NCI-H446 (cell line): ENCODE measurements around the gene CYP2C18.
"Not testable (repeated sequence)": the region's sequence is repeated elsewhere in the genome, so short reads cannot be mapped to it uniquely, and the experiment has no call there.

Experiments
- DNase-seq, 2 experiments: peaks; one replicate each; lab custom pipeline; 2025; lab: John Stamatoyannopoulos, UW

Gene CYP2C18

DNA sequence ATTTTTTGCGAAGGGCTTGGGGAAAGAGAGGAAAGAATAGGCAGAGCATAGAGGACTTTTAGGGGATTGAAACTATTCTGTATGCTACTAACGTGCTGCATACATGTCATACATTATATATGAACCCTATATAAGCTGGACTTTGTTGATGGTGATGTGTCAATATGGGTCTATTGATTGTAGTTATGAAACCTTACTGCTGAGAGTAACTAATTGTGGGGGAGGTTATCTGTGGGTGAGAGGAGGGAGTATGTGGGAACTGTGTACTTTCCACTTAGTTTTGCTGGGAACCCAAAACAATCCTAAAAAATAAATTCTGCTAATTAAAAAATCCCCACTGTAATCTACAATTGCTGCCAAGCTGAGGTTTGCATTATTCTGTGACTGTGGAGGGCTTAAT lies 63.6 kb downstream of the CYP2C18 start:
- DNase-seq = no peak

DNA sequence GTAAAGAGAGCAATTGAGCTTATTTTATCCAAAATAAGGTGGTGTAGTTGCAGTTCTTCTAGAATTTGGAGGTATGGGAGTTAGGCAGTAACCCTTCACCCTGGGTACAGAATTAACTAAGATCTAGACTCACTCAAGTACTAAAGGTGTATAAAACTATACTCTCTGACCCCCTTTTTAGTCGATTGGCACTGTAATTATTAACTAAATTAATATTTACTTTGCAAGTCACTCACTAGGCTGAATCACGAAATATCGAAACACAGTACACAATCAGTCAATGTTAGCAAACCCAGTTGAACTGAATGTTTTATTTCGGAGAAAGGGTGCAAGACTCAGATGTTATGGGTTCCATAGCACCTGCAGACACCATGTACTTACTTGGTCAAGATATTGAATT lies 64.3 kb downstream of the CYP2C18 start:
- no peak for DNase-seq

DNA sequence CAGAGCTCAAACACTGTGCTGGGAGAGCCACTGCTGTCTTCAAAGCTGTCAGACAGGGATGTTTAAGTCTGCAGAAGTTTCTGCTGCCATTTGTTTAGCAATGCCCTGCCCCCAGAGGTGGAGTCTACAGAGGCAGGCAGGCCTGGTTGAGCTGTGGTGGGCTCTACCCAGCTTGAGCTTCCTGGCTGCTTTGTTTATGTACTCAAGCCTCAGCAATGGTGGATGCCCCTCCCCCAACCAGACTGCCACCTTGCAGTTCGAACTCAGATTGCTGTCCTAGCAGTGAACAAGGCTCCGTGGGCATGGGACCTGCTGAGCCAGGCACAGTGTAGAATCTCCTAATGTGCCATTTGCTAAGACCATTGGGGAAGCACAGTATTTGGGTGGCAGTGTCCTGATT lies 74.4 kb downstream of the CYP2C18 start:
- no peak for DNase-seq

DNA sequence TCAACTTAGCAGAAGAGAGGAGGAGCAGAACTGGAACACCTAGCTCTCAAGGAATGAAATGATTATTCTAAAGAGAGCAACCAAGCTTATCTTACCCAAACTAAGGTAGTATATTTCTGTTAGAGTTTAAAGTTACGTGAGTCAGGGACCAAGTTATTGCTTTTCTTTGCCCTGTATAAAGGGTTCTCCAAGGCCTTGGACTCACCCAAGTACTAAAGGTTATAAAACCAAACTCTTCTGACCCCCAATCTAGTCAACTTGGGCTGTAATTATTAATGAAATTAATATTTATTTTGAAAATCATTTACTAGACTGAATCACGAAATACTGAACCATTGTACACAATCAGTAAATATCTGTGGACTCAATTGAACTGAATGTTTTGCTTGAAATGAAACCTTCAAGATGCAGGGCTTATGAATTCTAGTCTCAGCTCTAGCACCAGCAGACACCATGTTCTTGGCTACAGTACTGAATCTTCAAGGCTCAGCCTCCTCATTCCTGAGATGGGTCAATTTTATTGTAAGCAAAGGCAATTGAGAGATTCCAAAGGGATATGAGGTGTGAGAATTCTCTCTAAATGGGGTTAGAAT lies 77.2 kb downstream of the CYP2C18 start:
- no peak for DNase-seq

DNA sequence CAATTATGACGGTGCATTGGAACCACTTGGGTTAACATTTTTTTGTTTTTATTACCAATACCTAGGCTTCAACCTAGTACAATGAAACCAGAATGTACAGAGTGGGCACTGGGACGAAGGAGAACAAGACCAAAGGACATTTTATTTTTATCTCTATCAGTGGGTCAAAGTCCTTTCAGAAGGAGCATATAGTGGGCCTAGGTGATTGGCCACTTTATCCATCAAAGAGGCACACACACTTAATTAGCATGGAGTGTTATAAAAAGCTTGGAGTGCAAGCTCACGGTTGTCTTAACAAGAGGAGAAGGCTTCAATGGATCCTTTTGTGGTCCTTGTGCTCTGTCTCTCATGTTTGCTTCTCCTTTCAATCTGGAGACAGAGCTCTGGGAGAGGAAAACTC lies 78.9 kb downstream of the CYP2C18 start, which contains the start of gene CYP2C19:
Gene CYP2C19 (plus strand): TSS at position 289 of the 400 bp plus-strand sequence. CDS start 25 bp downstream, at position 314.
- DNase-seq = no peak

DNA sequence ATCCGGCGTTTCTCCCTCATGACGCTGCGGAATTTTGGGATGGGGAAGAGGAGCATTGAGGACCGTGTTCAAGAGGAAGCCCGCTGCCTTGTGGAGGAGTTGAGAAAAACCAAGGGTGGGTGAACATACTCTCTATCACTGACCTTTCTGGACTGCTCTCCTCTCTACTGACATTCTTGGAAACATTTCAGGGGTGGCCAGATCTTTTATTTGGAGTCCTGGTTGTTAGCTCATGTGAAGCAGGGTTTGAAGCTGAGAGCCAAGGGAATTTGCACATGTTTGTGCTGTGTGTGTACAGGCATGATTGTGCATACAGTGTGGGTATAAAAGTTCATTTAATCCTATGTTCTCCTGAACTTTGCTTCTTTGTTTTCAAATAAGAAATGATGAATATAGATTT lies 91.9 kb downstream of the CYP2C18 start:
- DNase-seq = not testable (repeated sequence)

DNA sequence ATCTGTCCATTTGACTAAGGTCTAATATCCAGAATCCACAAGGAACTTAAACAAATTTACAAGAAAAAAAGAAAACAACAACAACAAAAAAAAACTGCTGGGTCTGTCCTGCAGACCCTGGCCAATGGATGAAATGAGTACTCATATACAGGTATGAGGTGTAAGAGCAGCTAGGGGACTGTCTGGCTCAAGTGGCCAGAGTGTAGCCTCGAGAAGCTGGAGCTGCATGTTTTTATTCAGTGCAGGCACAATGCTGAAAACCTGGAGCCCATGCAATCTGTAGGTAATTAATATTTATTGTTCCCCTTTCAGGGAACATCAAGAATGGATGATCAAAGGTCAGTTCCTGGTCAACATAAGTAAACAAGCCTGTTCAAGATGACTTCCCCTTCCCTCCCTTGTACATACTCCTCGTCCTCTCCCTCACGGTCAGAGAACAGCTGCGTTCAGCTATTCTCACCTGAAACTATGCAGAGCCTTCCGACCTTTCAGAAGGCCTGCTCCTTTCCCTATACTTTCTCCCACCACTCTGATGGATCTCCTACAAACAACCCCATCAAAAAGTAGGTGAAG lies 94.4 kb downstream of the CYP2C18 start:
- DNase-seq = no peak

DNA sequence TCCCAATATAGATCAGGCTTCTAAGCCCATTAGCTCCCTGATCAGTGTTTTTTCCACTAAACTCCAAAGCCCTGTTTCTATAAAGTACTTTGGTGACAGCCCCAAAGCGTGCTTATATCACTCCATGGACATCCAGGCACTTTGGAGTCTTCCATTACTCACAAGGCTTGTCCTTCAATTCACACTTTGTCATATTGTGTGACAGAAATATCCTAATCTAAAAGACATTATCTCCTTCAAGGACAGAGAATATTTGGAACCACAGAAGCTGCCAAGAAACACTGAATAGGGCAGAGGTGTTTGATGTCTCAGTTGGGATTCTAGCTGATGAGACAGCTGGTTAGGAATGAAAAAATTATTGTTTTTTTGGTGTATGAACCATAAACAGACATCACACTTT lies 97.3 kb downstream of the CYP2C18 start:
- DNase-seq = no peak

DNA sequence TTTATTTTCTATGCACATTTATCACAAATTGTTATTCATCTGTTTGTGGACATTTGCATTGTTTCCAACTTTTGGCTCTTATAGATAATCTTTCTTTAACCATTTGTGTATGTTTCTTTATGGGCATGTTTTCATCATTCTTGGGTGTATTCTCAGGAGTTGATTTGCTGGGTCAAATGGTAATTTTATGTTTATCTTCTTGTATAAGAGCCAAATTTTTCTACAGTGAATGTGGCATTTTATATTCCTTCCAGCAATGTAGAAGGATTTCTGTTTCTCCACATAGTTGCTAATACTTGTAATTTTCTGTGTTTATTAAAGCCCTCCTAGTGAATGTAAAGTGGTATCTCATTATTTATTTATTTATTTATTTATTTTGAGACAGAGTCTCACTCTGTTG lies 100.7 kb downstream of the CYP2C18 start:
- no peak for DNase-seq

DNA sequence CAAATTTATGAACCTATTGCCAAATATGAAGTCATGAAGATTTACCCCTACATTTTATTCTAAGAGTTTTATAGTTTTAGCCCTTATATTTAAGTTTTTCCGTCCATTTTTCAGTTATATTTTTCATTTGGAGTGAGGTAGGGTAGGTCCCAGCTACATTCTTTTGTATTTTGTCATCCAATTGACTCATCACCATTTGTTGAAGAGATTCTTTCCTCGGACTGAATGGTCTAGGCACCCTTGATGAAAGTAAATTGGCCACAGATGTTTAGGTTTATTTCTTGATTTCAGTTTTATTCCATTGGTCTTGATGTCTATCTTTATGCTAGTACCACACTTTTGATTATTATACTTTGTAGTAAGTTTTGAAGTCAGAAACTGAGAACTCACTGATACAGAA lies 101.7 kb downstream of the CYP2C18 start:
- no peak for DNase-seq
